Measurements from ENCODE around the gene PLCB4.
"Not testable (repeated sequence)": the region's sequence is repeated elsewhere in the genome, so short reads cannot be mapped to it uniquely, and the experiment has no call there.

Gene PLCB4

GRCh38 chr20:9043364-9043763 lies 25.5 kb upstream of the PLCB4 start:
- Histone ChIP-seq H3K4me3 (no peak overlapping the region), H3K36me3 (ENCODE audit: insufficient read depth, low read length) (no peaks in the 10 kb centered on the region), H3K27ac (no peak overlapping the region), H3K9ac (ENCODE audit: insufficient read length) (no peak overlapping the region), H3K9me3 (ENCODE audit: low read depth, low read length) (no peaks in the 10 kb centered on the region)
- no peak for DNase-seq (ENCODE audit: low read depth, low spot score)
- TF ChIP-seq POLR2AphosphoS5 (IDR thresholded peaks at IDR 0.05; ENCODE audit: borderline replicate concordance, low read depth, low read length) (no peak), EZH2 (IDR thresholded peaks at IDR 0.05) (no peak), FOXP2 (optimal IDR thresholded peaks at IDR 0.05; ENCODE audit: control extremely low read depth, extremely low read length, insufficient read depth) (no peak)

DNA sequence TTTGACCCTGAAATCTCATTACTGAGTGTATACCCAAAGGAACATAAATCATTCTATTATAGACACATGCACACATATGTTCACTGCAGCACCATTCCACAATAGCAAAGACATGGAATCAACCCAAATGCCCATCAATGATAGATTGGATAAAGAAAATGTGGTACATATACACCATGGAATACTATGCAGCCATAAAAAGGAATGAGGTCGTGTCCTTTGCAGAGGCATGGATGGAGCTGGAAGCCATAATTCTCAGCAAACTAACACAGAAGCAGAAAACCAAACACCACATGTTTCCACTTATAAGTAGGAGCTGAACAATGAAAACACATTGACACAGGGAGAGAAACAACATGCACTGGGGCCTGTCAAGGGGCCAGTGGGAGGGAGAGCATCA lies 21.0 kb upstream of the PLCB4 start:
- H3K4me3 ChIP-seq; DNase-seq (ENCODE audit: low read depth, low spot score); H3K36me3 ChIP-seq (ENCODE audit: insufficient read depth, low read length); H3K27ac ChIP-seq; H3K9me3 ChIP-seq (ENCODE audit: low read depth, low read length); H3K9ac ChIP-seq (ENCODE audit: insufficient read length): not testable (repeated sequence)

GRCh38 chr20:9051508-9051907 lies 17.4 kb upstream of the PLCB4 start:
- no peaks in the 10 kb centered on the region for H3K36me3 ChIP-seq (ENCODE audit: insufficient read depth, low read length)
- no peak overlapping the region for H3K4me3 ChIP-seq
- no peaks in the 10 kb centered on the region for H3K9me3 ChIP-seq (ENCODE audit: low read depth, low read length)
- no peak overlapping the region for H3K27ac ChIP-seq
- DNase-seq (ENCODE audit: low read depth, low spot score), result no peak
- no peak overlapping the region for H3K9ac ChIP-seq (ENCODE audit: insufficient read length)
- TF ChIP-seq EZH2 (IDR thresholded peaks at IDR 0.05) (no peak), FOXP2 (optimal IDR thresholded peaks at IDR 0.05; ENCODE audit: control extremely low read depth, extremely low read length, insufficient read depth) (no peak), POLR2AphosphoS5 (IDR thresholded peaks at IDR 0.05; ENCODE audit: borderline replicate concordance, low read depth, low read length) (no peak)

GRCh38 chr20:9052136-9052535 lies 16.8 kb upstream of the PLCB4 start:
- DNase-seq (ENCODE audit: low read depth, low spot score), result no peak
- H3K27ac ChIP-seq, result no peak overlapping the region
- TF ChIP-seq POLR2AphosphoS5 (IDR thresholded peaks at IDR 0.05; ENCODE audit: borderline replicate concordance, low read depth, low read length) (no peak), FOXP2 (optimal IDR thresholded peaks at IDR 0.05; ENCODE audit: control extremely low read depth, extremely low read length, insufficient read depth) (no peak), EZH2 (IDR thresholded peaks at IDR 0.05) (no peak)
- H3K4me3 ChIP-seq, result no peak overlapping the region
- H3K9me3 ChIP-seq (ENCODE audit: low read depth, low read length), result no peaks in the 10 kb centered on the region
- H3K9ac ChIP-seq (ENCODE audit: insufficient read length), result no peak overlapping the region
- no peaks in the 10 kb centered on the region for H3K36me3 ChIP-seq (ENCODE audit: insufficient read depth, low read length)

DNA sequence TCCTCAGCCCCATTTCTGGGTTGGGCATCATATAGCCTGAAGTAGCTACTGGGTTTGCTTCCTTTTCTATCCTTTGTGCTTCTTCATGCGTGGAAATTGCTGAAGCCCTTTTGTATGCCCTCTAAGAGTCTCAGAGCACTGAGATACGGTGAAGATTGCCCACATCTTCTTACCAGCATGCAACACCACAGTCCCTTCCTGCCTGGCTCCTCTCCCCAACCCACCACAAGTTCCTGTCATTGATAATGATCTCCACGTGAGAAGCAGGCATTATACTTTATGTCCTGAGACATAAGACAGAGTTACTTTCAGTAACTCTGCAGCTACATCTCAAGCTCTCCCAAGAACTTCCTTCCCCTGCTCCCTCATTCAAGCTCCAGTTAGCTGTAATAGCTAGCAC lies 15.8 kb upstream of the PLCB4 start:
- no peak overlapping the region for H3K27ac ChIP-seq
- no peak for DNase-seq (ENCODE audit: low read depth, low spot score)
- no peaks in the 10 kb centered on the region for H3K36me3 ChIP-seq (ENCODE audit: insufficient read depth, low read length)
- TF ChIP-seq FOXP2 (optimal IDR thresholded peaks at IDR 0.05; ENCODE audit: control extremely low read depth, extremely low read length, insufficient read depth) (no peak), EZH2 (IDR thresholded peaks at IDR 0.05) (no peak)
- no peak overlapping the region for H3K9ac ChIP-seq (ENCODE audit: insufficient read length)
- H3K9me3 ChIP-seq (ENCODE audit: low read depth, low read length), result no peaks in the 10 kb centered on the region
- no peak overlapping the region for H3K4me3 ChIP-seq

DNA sequence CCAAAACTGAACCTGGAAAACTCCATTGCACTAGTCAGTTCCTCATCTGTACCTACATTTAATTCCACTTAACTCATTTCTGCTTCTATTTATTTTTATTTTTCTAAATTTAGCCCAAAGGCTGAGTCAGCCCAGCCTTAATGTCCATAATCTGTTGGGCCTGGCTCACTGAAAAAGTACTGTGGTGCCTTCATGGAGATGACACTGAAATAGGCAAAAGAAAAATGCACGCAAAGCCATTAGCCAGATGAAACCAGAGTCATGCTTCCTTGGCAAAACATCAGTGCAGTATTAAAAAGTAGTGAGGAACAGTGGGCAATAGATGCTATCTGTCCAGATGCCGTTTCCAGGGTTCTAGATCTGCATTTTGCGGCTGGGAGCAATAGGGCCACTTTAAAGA lies 14.7 kb upstream of the PLCB4 start:
- TF ChIP-seq FOXP2 (optimal IDR thresholded peaks at IDR 0.05; ENCODE audit: control extremely low read depth, extremely low read length, insufficient read depth) (no peak), EZH2 (IDR thresholded peaks at IDR 0.05) (no peak), POLR2AphosphoS5 (IDR thresholded peaks at IDR 0.05; ENCODE audit: borderline replicate concordance, low read depth, low read length) (no peak)
- no peak for DNase-seq (ENCODE audit: low read depth, low spot score)
- Histone ChIP-seq H3K36me3 (ENCODE audit: insufficient read depth, low read length) (no peaks in the 10 kb centered on the region), H3K27ac (no peak overlapping the region), H3K9ac (ENCODE audit: insufficient read length) (no peak overlapping the region), H3K4me3 (no peak overlapping the region), H3K9me3 (ENCODE audit: low read depth, low read length) (no peaks in the 10 kb centered on the region)

- no peak for DNase-seq (ENCODE audit: low read depth, low spot score)
- TF ChIP-seq FOXP2 (optimal IDR thresholded peaks at IDR 0.05; ENCODE audit: control extremely low read depth, extremely low read length, insufficient read depth) (no peak), EZH2 (IDR thresholded peaks at IDR 0.05) (no peak), POLR2AphosphoS5 (IDR thresholded peaks at IDR 0.05; ENCODE audit: borderline replicate concordance, low read depth, low read length) (no peak)
Measured at GRCh38 chr20:9059931-9060330, 9.0 kb upstream of the PLCB4 start.

GRCh38 chr20:9061434-9061833 lies 7.5 kb upstream of the PLCB4 start:
- H3K27ac ChIP-seq, result no peak overlapping the region
- no peak for TF ChIP-seq POLR2AphosphoS5 (IDR thresholded peaks at IDR 0.05; ENCODE audit: borderline replicate concordance, low read depth, low read length)
- TF ChIP-seq EZH2 (IDR thresholded peaks at IDR 0.05), result no peak
- no peak for TF ChIP-seq FOXP2 (optimal IDR thresholded peaks at IDR 0.05; ENCODE audit: control extremely low read depth, extremely low read length, insufficient read depth)
- H3K9me3 ChIP-seq (ENCODE audit: low read depth, low read length), result no peaks in the 10 kb centered on the region

More at GRCh38 chr20:9059931-9060330, 9.0 kb upstream of the PLCB4 start:
- no peak overlapping the region for H3K9ac ChIP-seq (ENCODE audit: insufficient read length)
- H3K4me3 ChIP-seq, result no peak overlapping the region
- no peak overlapping the region for H3K27ac ChIP-seq
- no peaks in the 10 kb centered on the region for H3K9me3 ChIP-seq (ENCODE audit: low read depth, low read length)
- no peaks in the 10 kb centered on the region for H3K36me3 ChIP-seq (ENCODE audit: insufficient read depth, low read length)

GRCh38 chr20:9062066-9062465 lies 6.8 kb upstream of the PLCB4 start:
- Histone ChIP-seq H3K4me3 (no peak overlapping the region), H3K27ac (no peak overlapping the region), H3K9me3 (ENCODE audit: low read depth, low read length) (no peaks in the 10 kb centered on the region), H3K36me3 (ENCODE audit: insufficient read depth, low read length) (no peaks in the 10 kb centered on the region), H3K9ac (ENCODE audit: insufficient read length) (no peak overlapping the region)
- no peak for DNase-seq (ENCODE audit: low read depth, low spot score)
- TF ChIP-seq FOXP2 (optimal IDR thresholded peaks at IDR 0.05; ENCODE audit: control extremely low read depth, extremely low read length, insufficient read depth) (no peak), EZH2 (IDR thresholded peaks at IDR 0.05) (no peak), POLR2AphosphoS5 (IDR thresholded peaks at IDR 0.05; ENCODE audit: borderline replicate concordance, low read depth, low read length) (no peak)

More at GRCh38 chr20:9061434-9061833, 7.5 kb upstream of the PLCB4 start:
- no peak overlapping the region for H3K9ac ChIP-seq (ENCODE audit: insufficient read length)
- H3K4me3 ChIP-seq, result no peak overlapping the region
- no peak for DNase-seq (ENCODE audit: low read depth, low spot score)
- H3K36me3 ChIP-seq (ENCODE audit: insufficient read depth, low read length), result no peaks in the 10 kb centered on the region
